Camera-type eye (tissue), 1 donor: ENCODE results near the gene GSG1. TPM values are rescaled to one million over a fixed set of nuclear protein-coding genes. Genes with fewer than 3 reads are reported as not detected.

Experiments
- total RNA-seq: library from RNA; depleted of rRNA; stranded (reverse); fragments of >200 nt; gene quantifications from one replicate; pipeline ENCODE4 v1.2.3, GENCODE V29; 2014

GSG1 gene
- 17.3 TPM for total RNA-seq

DNA sequence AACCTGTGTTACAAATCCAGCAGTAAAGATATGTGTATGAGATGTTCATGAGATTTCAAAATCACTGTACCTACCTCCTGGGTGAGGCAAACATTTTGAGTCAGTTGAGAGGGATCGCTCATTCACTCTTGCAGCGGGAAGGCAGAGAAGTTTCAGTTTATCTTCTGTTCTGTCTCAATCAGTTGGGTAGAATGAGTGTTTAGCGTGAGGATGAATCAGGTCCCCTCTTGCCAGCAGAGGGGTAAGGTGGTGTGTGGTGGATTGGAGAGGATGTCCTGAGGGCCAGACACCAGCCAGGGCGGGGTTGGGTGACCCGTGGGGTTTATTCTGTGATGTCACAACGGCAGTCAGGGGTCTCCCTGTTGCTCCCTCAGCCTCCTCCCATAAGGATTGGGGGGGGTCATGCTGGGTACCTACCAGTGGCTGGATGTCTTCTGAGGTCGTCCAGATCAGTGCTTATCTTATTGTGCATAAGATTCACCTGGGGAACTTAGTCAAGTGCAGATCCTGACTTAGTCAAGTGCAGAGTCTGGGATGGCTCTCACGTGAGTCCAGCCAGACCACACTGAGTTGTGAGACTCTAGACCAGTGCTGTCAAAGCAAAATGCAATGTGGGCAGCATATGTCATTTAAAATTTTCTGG is at the start of gene GSG1:
TSS of gene GSG1 (minus strand) at position 277 of the 643 bp plus-strand sequence. CDS start at position 122, 155 bp downstream.

DNA sequence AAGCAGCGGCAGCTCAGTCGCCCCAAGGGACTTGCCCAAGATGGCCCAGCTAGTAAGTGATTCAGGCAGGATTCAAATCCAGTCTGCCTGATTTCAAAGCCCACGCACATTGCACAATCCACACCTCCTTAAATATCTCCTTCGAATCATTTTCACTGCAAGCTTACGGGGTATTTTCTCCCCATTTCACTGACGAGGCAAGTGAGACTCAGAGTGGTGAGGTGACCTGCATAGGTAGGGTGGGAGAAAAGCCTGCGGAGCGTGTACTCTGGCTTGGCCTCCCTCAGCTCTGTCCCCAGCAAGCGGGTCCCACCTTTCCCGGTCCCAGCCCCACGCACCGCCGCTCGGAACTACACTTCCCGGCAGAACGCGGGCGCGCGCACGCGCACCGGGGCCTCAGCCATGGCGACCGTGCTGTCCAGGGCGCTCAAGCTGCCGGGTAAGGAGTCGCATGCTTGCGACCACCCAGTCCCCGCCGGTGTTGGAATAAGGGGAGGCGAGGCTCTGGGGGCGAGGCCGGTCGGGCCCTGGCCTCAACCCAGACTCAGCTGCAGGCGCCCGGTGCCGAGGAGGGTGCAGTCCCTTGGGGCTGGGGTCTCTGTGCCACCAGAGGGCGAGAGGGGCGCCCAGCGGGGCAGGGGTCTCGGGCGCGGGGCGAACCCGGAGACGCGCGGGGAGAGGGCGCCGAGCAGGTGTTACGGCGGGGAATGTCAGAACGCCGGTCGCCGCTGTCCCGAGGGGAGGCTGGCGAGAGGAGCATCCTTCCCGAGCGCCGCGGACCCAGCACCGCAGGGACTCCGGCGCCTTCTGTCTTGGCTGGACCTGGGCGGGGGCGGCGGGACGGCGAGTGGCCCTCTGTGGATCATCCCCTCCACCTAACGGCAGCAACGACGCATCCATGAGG is 59.2 kb downstream of the GSG1 start, which contains the start of gene FAM234B:
TSS of gene FAM234B (plus strand) at position 380 of the 904 bp plus-strand sequence. CDS start at position 403, 23 bp downstream.

Other genes with a start within 250 kb of the GSG1 start
- gene GPRC5A, start 212.1 kb downstream of the GSG1 start, total RNA-seq = 6.4 TPM
- gene GPRC5D, start 151.5 kb downstream of the GSG1 start, total RNA-seq = not detected
- 20.7 TPM for gene HEBP1, start 103.4 kb downstream of the GSG1 start, total RNA-seq
- gene FAM234B, start 59.3 kb downstream of the GSG1 start, total RNA-seq = 25.7 TPM
- gene EMP1, start 93.1 kb upstream of the GSG1 start, total RNA-seq = 189 TPM